GM19324 (cell line): ENCODE results near the gene SGCG.

Experiments used
- ATAC-seq: cut with Tn5 transposase; IDR thresholded peaks from one replicate; pipeline ENCODE4 v1.9.1; 2021; ENCODE audit warnings: mild to moderate bottlenecking, moderate library complexity; ENCODE audit not compliant: unreplicated experiment, low FRiP score

Gene SGCG

GRCh38 chr13:23323946-23324709 lies 143.3 kb downstream of the SGCG start:
- no peak for ATAC-seq

DNA sequence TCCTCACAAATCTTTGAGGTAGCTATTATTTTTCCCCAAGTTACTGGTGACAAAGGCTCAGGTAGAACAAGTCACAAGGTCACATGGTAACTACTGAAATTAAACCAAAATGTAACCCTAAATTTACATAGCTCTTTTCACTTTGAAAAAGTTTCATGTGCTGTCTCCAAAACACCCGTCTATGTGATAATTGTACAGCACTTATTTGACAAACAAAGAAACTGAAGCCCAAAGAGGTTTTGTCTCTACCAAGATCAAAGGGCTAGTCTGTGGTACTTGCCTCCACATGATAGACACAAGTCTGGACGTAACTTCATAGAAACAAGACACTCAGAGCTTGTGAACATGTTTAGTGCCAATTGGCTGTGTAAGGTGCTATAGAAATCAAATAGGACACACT lies 144.4 kb downstream of the SGCG start:
- ATAC-seq: peak; percentile 28

- ATAC-seq: no peak
Measured at GRCh38 chr13:23330356-23330755, 149.6 kb downstream of the SGCG start.

DNA sequence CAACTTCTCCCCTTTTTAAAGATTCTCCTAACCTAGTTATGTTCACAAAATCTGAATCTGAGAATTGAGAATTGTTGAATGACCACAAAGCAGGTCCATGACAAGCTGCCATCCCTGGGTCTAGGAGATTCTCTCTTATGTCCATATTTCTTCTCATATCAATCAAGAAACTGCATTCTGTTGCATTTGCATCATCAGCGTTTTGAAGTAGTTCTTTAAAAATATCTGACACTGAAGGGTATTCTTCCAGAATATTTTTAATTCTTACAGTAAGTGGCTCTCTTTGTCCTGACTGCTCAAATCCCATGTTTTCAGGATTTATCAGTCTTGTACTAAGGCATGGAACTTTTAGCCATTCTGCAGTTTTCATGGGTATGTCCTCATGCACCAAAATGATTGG lies 158.4 kb downstream of the SGCG start:
- ATAC-seq: no peak

- ATAC-seq: no peak
Measured at GRCh38 chr13:23344931-23345595, 164.3 kb downstream of the SGCG start.

GRCh38 chr13:23347601-23348000 lies 166.8 kb downstream of the SGCG start:
- ATAC-seq: no peak

DNA sequence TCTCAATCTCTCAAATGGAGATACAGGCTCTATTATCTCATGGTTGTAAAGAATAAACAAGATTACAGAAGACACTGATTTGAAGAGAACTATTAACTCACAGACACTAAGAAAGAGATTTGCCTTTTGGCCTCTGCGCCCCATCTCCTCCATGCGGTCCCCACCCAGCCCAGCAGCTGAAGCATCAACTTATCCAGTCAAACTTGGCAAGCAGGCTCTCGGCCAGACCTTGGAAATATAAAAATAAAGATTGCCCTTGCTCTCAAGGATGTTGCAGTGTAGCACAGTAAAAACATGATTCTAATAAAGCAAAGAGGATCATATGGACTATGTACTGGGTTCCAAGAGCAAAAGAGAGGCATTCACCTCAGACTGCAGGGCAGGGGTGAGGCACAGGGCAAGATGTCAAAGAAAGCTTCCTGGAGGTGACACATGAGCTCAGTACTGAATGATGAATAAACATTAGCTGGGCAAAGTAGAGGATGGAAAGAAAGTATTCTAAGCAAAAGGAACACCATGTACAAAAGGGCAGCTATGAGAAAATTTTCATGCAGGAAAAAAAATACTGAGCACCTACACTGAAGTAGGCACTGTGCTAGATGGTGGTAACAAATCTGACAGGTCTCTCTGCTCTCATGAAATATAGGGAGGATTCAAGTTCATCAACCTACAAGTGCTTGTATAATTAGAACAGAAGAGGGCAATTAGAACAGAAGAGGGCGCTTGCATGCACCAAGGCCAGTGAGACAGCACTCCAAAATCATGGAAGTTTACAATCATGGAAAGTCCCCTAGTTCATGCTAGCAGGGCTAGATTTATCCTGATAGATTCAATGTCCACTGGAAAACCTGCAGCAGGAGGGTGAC lies 167.7 kb downstream of the SGCG start:
- no peak for ATAC-seq

GRCh38 chr13:23349161-23349897 lies 168.6 kb downstream of the SGCG start:
- ATAC-seq: no peak

DNA sequence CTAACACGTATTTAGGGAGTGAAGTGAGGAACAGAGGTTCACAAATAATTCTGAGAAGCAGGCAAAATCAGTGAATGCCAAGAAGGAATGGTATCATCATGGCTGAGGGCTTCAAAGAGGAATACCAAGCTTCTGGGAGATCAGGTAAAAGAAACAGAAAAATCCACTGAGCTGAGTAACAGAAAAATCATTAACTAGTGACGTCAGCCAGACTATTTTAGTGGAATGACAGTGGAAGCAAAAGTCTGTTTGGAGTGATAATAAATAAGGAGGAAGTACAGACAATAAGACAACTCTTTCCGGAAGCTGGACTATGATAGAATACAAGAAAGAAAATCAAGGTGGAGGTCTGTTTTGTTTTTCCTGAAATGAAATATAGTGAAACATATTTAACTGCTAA lies 169.2 kb downstream of the SGCG start:
- ATAC-seq: no peak

DNA sequence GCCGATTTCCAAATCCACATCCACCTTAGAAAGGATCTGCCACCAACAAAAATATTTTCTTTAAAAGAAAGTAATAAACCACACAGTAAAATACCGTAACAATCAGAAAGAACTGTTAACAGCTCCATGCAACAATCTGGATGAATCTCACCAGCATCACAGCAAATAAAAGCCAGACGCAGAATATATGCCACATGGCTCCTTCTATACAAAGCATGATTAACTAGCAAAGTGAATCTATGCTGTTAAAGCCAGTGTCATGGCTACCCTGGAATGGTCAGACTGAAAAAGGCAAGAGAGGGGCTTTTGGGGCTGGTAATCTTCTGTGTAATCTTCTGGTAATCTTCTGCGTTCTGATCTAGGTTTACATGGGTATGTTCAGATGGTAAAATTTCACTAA lies 171.4 kb downstream of the SGCG start:
- ATAC-seq: no peak

- ATAC-seq: no peak
Measured at GRCh38 chr13:23354520-23354919, 173.7 kb downstream of the SGCG start.

GRCh38 chr13:23356368-23356767 lies 175.6 kb downstream of the SGCG start:
- no peak for ATAC-seq

DNA sequence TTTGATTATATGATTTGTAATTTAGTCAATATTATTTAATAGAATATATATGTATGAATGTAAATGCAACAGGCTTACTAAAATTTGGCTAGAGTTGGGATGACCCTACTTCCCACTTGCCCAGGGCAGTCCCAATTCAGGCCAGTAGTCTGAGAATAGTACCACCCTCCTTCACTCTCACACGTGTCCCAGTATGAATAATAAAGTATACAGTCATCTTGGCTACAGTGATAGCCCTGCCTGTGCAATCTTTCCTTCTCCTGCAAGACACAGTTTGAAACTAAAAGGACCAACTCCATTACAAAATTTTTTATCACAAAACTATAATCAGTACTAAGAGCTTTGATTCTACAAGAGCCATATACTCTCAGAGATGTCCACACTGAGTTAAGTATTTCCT lies 176.6 kb downstream of the SGCG start:
- no peak for ATAC-seq

GRCh38 chr13:23359882-23360281 lies 179.1 kb downstream of the SGCG start:
- ATAC-seq: no peak

DNA sequence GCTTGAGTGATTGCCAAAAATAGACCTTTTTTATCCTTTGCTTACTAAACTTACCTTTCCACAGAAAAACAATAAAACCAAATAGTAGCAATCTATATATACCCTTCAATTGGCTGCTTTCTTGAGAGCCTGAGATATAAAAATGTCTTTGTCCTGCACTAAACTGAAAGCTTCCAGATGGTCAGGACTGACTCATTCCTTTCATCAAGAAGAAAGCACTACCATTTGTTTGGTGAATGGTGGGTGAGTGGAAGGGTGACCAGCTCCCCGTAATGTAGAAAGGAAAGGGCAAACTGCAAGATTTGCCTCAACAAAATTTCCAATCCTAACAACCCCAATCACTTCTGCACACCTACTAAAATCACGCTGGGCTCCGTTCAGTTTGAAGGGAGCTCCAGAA lies 184.9 kb downstream of the SGCG start:
- no peak for ATAC-seq

DNA sequence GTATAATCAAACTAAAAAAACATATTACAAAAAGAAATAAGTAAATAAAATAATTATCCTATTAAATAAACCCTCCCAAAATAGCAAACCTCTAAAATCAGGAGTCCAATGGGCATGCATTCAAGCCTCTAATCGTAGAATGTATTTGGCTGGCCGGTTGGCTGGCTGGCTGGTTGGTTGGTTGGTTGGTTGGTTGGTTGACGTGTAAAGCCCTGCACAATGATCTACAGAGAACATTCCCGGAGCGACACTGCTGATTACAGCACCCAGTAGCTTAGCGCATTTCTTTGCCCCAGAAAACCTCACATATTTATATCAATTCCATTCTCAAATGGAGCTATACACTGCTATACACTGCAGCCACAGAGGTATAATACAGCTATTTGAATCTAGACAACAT lies 187.1 kb downstream of the SGCG start:
- ATAC-seq: no peak

DNA sequence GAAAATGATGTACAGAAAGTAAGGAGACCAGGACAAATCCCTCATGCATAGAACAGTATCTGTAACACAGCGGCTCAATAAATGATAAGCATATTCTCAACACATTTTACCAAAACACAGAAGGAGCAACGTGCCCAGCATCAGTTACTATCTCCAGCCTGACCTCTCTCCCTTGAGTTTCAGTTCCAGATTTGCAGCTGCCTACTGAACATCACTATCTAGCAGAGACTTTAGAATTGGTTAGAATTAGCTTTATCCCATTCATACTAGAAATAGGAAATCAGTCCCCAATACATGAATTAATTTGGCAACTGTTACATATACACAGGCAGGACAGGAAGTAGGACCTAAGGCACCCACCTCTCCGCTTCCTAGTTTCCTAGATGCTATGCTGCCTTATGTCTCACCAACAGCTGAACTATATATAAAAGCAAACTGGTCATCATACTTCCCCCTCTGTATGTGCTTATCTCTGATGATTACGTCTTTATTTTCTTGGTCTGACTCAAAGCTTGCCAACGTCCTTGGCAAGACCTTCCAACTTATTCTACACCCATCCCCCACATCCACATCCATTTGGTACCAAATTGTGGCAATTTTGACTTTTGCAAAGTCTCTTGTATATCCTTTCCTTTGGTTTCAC lies 191.6 kb downstream of the SGCG start:
- no peak for ATAC-seq
